ENCODE results near the gene NDRG4.

NDRG4 gene

DNA sequence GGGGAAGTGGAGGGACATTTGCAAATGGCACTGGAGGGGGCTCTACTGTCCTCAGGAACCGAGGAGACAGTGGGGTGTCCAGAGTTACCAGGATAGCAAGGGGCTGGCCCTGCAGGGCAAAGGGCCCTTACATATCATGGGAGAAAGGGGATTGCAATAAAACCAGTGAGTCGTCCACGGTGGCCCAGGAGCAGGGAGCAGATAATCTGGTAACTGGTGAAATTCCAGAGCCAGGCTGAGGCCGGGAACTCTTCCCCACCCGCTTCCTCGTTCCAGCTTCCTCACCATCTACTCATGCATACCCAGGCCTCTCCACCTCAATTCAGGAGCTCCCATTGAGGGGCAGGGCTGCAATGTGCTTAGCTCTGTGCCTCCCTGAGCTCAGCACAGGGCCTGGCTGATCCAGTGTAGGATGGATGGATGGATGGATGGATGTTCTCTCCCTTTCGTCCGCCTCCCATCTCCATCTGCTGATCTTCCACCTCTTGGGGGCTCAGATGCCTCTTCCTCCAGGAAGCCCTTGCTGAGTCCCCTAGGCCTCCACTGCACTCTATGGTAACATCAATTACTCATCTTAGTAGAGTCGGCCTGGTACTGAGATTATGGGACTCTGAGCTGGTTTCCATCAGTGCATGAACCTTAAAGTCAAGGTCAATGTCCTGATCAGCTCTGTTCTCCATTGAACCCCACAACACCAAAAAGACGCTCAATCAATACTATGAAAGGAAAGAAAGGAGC is 41.2 kb upstream of the NDRG4 start:
- H3K4me3 ChIP-seq (ENCODE audit: low read length) = no peak overlapping the region
- H3K9me2 ChIP-seq (replicated peaks; ENCODE audit: control insufficient read depth, low read length) = no peaks in the 10 kb centered on the region
- no peaks in the 10 kb centered on the region for H3K9me3 ChIP-seq (ENCODE audit: control insufficient read depth, insufficient read depth, low read length)
- TF ChIP-seq EZH2phosphoT487 (IDR thresholded peaks at IDR 0.05; ENCODE audit: borderline replicate concordance, low read length) = no peak
- TF ChIP-seq, protein P1, sequence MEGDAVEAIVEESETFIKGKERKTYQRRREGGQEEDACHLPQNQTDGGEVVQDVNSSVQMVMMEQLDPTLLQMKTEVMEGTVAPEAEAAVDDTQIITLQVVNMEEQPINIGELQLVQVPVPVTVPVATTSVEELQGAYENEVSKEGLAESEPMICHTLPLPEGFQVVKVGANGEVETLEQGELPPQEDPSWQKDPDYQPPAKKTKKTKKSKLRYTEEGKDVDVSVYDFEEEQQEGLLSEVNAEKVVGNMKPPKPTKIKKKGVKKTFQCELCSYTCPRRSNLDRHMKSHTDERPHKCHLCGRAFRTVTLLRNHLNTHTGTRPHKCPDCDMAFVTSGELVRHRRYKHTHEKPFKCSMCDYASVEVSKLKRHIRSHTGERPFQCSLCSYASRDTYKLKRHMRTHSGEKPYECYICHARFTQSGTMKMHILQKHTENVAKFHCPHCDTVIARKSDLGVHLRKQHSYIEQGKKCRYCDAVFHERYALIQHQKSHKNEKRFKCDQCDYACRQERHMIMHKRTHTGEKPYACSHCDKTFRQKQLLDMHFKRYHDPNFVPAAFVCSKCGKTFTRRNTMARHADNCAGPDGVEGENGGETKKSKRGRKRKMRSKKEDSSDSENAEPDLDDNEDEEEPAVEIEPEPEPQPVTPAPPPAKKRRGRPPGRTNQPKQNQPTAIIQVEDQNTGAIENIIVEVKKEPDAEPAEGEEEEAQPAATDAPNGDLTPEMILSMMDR (IDR thresholded peaks at IDR 0.05; ENCODE audit: low read depth, low read length, poor library complexity, severe bottlenecking) = no peak
- H3K36me3 ChIP-seq (ENCODE audit: control insufficient read depth, low read length) = no peaks in the 10 kb centered on the region
- no peak overlapping the region for H3K27ac ChIP-seq (ENCODE audit: low read depth, low read length)
- no peaks in the 10 kb centered on the region for H3K79me2 ChIP-seq (ENCODE audit: control insufficient read depth, low read length)
- H4K20me1 ChIP-seq (ENCODE audit: control insufficient read depth, insufficient read depth, low read depth, low read length) = no peaks in the 10 kb centered on the region
- no peak overlapping the region for H3K4me2 ChIP-seq (ENCODE audit: low read length)
- peaks cover under 1% of the 10 kb centered on the region; the same call in 1 of the 2 replicates for H3K4me1 ChIP-seq (ENCODE audit: control insufficient read depth, low read length)
- peaks cover 17% of the 10 kb centered on the region for H3K27me3 ChIP-seq (ENCODE audit: control insufficient read depth, low read length)
- no peaks in the 10 kb centered on the region for H3F3A ChIP-seq (ENCODE audit: control insufficient read depth, insufficient read depth)

DNA sequence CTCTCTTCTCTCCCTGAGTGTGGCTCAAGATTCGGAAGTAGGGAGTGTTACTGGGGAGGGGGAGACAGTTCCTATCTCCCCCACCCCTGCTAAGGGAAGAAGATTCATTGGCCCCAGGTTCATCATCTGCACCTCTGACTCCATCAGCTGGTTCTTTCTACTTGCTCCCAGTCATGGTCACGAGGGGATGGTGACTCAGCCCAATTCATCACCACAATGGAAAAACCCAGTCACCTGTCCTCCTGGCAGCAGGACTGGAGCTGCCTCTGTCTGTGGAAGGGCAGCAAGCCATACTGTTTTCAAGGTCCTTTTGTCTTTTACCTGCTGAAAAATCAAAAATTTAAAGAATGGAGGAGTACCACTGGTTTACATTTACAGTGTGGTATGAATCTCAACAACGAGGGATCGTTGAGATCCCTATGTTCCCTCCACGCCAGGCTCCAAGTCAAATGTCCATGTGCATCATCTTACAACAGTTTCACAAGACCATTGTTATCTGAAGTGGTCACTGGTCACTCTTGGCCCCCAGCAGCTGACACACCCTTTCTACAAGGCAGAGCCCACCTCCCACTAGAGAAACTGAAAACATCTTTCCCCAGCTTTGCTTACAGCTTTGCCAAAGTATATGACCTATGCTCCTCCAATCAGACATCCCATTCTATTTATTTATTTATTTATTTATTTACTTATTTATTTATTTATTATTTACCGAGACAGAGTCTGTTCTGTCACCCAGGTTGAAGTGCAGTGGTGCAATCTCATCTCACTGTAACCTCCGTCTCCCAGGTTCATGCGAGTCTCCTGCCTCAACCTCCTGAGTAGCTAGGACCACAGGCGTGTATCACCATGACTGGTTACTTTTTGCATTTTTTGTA is 40.4 kb upstream of the NDRG4 start:
- Histone ChIP-seq H3K79me2 (ENCODE audit: control insufficient read depth, low read length) (no peaks in the 10 kb centered on the region), H3K36me3 (ENCODE audit: control insufficient read depth, low read length) (no peaks in the 10 kb centered on the region), H3K4me3 (ENCODE audit: low read length) (no peak overlapping the region), H3F3A (ENCODE audit: control insufficient read depth, insufficient read depth) (no peaks in the 10 kb centered on the region), H3K9me3 (ENCODE audit: control insufficient read depth, insufficient read depth, low read length) (no peaks in the 10 kb centered on the region), H3K27ac (ENCODE audit: low read depth, low read length) (no peak overlapping the region), H3K4me1 (ENCODE audit: control insufficient read depth, low read length) (peaks cover 8% of the 10 kb centered on the region), H4K20me1 (ENCODE audit: control insufficient read depth, insufficient read depth, low read depth, low read length) (no peaks in the 10 kb centered on the region), H3K4me2 (ENCODE audit: low read length) (no peak overlapping the region), H3K27me3 (ENCODE audit: control insufficient read depth, low read length) (peaks cover 25% of the 10 kb centered on the region), H3K9me2 (replicated peaks; ENCODE audit: control insufficient read depth, low read length) (no peaks in the 10 kb centered on the region)
- no peak for TF ChIP-seq EZH2phosphoT487 (IDR thresholded peaks at IDR 0.05; ENCODE audit: borderline replicate concordance, low read length)
- TF ChIP-seq, protein P1 (IDR thresholded peaks at IDR 0.05; ENCODE audit: low read depth, low read length, poor library complexity, severe bottlenecking) = no peak

DNA sequence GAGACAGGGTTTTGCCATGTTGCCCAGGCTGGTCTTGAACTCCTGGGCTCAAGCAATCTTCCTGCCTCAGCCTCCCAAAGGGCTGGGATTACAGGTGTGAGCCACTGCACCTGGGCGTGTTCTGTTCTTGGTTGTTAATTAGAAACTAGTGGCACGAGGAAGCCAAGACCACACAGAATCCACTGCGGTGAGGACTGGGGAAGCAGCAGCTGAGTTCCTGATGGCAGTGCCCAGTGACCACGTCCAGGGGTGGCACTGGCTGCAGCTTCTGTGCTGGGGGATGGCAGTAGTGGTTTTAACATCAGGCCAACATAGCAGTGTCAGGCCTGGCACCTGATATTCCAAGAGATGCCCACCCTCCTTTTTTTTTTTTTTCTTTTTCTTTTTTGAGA is 39.7 kb upstream of the NDRG4 start:
- TF ChIP-seq EZH2phosphoT487 (IDR thresholded peaks at IDR 0.05; ENCODE audit: borderline replicate concordance, low read length) = no peak
- TF ChIP-seq, protein P1 (IDR thresholded peaks at IDR 0.05; ENCODE audit: low read depth, low read length, poor library complexity, severe bottlenecking) = no peak
- H3K27ac ChIP-seq (ENCODE audit: low read depth, low read length) = no peak overlapping the region
- H4K20me1 ChIP-seq (ENCODE audit: control insufficient read depth, insufficient read depth, low read depth, low read length) = no peaks in the 10 kb centered on the region

More for the DNA sequence above, 39.7 kb upstream of the NDRG4 start:
- Histone ChIP-seq H3K4me3 (ENCODE audit: low read length) (no peak overlapping the region), H3K27me3 (ENCODE audit: control insufficient read depth, low read length) (peaks cover 31% of the 10 kb centered on the region), H3F3A (ENCODE audit: control insufficient read depth, insufficient read depth) (no peaks in the 10 kb centered on the region), H3K4me1 (ENCODE audit: control insufficient read depth, low read length) (peaks cover 12% of the 10 kb centered on the region), H3K9me3 (ENCODE audit: control insufficient read depth, insufficient read depth, low read length) (no peaks in the 10 kb centered on the region), H3K4me2 (ENCODE audit: low read length) (no peak overlapping the region), H3K79me2 (ENCODE audit: control insufficient read depth, low read length) (no peaks in the 10 kb centered on the region), H3K9me2 (replicated peaks; ENCODE audit: control insufficient read depth, low read length) (no peaks in the 10 kb centered on the region), H3K36me3 (ENCODE audit: control insufficient read depth, low read length) (no peaks in the 10 kb centered on the region)

All from DOHH2 (cell line).